ENCODE results near the gene SLC17A6. TPM values are rescaled to one million over a fixed set of nuclear protein-coding genes. Genes with fewer than 3 reads are reported as not detected.
A peak's percentile ranks its signal among the peaks of the same experiment; 100 is the strongest.

SLC17A6 gene
- polyA plus RNA-seq (ENCODE audit: insufficient read length in 10 of 10), result not detected
- long read RNA-seq, donor 1, result 0 reads
- long read RNA-seq, donor 2, result 0 reads
- long read RNA-seq, donor 3, result 0 reads
- long read RNA-seq, donor 4, result 0 reads
- long read RNA-seq, donor 5, result 0 reads
- long read RNA-seq, donor 6, result 0 reads
- long read RNA-seq, donor 7, result 0 reads
- long read RNA-seq, donor 8, result 0 reads
- long read RNA-seq, donor 9, result 0 reads

GRCh38 chr11:22337596-22338485 is at the start of gene SLC17A6:
TSS of gene SLC17A6 (plus strand) at chr11:22338381. CDS start at chr11:22338534, 153 bp downstream.
- DNase-seq, result peak; percentile 28 to 79 (median 62)

DNA sequence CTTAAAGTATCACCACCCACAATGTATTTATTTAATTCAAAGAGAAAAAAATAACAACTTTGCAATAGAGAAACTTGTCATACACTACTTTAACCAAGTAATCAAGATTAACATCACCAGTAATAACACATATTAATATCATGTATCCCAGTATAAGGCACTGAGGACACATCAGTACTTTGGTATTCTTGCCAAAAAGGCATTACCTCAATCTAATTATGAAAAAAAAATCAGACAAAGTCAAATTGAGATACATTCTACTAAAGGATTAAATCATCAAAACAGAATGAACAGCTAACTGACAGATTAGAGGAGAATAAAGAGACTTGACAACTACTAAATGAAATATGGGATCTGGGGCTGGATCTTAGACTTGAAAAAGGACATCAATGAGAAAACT is 35.8 kb upstream of the SLC17A6 start:
- DNase-seq, result no peak

DNA sequence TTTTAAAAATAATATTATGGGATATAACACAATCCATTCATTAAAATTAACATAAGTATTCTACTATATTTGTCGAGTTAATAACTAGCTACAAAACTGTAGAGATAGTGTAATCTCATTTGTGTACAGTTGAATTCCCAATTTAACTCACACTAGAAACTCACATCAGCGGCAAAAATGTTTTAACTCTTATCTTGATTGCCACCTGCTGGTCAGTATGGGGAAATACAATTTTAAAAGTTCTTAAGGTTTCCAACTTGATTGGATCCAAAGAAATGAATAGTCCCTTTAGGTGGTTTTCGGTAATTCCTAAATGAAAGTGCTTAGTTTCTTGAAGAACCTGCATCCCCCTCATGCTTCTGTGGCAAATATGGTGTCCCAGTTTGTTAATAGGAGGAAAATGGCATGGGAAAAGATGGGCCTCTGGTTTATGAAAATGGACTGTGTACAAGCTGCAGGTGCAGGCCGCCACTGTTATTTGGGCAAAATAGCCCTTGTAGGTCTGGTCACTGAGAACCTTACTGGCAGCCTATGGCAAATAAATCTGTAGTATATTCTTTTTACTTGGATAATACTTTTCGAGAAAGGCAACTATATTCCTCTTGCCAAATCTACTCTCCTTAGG is 33.7 kb upstream of the SLC17A6 start:
- DNase-seq, result peak; percentile 11 to 20 (median 13)

DNA sequence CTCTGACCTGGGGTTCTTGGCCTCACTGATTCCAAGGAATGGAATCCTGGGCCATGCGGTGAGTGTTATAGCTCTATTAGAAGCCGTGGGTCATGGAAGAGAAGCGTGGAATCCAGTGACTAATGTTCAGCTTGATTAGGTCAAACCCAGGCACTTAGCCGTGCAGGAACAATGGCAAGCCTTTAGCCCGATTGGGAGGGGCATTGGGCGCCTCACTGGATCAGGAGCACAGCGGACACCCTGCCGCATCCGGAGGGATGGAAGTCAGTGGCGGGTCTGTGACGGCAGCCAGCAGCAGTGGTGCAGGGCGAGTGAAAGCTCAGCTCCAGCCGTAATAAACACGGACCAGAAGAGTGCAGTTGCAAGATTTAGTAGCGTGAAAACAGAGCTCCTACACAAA is 20.5 kb upstream of the SLC17A6 start:
- DNase-seq, result no peak

DNA sequence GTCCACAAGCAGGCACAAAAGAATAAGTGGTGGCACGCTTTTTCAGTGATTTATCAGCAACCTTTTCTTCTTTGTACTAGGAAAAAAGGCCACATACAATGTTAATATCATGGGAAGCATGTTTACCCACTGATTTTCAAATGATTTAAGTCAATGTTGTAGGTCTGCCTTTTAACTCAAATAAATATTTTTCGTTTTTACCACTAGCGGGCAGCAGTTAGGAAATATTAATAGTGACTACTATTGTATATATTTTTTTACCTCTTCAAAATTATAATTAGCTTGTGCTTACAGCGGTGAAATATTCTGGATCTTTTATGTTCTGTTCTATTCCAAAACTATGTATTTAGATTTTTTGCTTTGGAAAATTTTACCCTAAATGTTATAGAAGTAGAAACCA is 6.4 kb upstream of the SLC17A6 start:
- DNase-seq, result no peak

GRCh38 chr11:22336587-22336986 is 1.6 kb upstream of the SLC17A6 start:
- DNase-seq, result no peak

GRCh38 chr11:22339611-22340010 is 1.4 kb downstream of the SLC17A6 start:
- no peak for DNase-seq

DNA sequence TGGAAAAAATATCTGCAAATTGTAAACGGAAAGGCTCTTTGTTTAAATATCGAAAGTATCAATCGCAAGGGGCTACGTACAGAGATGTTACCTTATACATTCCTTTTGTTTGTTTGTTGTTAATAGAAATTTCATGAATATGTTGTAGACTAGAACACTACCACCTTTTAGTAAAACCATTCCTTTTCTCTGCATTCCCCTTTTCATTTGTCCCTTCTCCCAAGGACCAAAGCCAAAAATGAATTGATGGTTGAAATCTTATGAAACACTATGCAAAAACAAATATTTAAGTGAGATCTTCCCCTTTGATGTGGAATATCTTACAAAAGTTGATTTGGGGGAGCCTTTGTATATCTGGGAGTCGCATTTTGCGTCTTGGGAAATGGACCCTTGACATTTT is 2.1 kb downstream of the SLC17A6 start:
- DNase-seq, result no peak

DNA sequence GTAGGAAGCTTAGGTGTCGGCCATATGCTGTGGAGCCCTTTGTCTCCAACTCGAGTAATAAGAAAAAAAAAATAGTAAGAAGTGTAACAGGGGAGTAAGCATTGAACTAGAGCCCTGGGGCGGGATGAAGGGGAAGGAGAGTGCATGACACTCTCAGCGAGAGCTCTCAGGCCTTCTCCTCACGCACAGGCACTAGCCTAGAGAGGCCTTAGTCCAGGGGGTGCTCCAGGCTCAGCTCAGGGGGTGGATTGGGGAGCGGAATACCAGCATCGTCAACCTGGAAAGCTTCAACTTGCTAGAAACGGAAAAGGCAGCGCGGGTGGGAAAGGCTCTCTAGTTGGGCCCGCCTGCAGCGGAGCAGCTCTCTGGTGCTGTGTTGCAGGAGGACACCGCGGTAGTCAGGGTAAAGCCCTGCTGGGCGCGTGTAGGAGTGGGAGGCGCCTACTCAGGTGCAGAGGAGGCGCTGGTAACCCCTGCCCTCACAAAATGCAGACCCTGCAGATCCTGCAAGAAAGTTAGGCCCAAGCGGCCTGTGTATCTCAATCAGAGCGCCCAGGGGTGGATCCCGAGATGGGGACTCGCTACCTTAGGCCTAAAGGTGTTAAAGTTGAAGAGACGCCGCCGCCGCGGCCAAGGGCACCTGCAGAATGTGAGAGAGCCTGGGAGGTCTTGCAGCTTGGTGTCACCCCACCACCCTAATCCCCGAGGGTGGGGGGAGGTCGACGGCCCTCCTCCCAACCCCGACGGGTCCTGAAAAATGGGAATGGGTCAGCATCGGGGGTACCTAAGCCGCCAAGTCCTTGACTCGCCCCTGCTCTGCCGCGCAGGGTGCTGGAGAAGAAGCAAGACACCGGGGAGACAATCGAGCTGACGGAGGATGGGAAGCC is 2.8 kb downstream of the SLC17A6 start:
- DNase-seq, result peak in 1 of 3 donors; percentile 12

- no peak for DNase-seq
Measured at GRCh38 chr11:22341588-22341931, 3.4 kb downstream of the SLC17A6 start.

GRCh38 chr11:22342211-22343031 is 4.2 kb downstream of the SLC17A6 start:
- DNase-seq, result peak in 1 of 3 donors; percentile 5

DNA sequence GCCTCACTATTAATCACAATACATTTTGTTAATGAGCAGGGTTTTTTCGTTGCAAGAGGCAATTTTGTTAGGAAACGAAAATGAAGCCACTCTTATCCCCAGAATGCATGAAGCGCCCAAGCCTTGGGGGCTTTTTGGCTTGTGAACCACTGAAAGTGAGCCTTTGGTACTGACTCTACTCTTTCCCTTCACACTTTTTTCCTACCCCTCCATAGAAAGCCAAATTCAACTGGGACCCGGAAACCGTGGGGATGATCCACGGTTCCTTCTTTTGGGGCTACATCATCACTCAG is 4.8 kb downstream of the SLC17A6 start:
- DNase-seq, result no peak

GRCh38 chr11:22343371-22344032 is 5.3 kb downstream of the SLC17A6 start:
- peak in 1 of 3 donors; percentile 12 for DNase-seq

DNA sequence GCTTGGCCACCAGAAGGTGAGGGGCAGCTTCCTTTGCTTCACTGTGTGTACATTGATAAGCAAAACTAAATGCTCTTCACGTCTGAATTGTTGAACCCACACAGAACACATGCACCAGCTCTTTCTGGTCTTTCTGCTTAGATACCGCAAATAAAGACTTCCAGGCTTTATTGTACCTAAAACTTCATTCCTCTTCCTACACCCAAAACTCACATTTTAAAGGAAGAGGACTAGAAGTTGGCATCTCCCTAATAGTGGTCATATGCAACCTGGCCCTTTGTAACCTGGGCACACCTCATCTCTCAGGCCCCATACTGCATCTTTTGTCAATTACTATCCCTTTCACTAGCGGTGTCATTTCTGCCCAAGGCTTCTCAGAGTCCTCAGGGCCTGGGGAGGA is 5.9 kb downstream of the SLC17A6 start:
- no peak for DNase-seq

GRCh38 chr11:22346282-22346681 is 8.1 kb downstream of the SLC17A6 start:
- DNase-seq, result no peak

DNA sequence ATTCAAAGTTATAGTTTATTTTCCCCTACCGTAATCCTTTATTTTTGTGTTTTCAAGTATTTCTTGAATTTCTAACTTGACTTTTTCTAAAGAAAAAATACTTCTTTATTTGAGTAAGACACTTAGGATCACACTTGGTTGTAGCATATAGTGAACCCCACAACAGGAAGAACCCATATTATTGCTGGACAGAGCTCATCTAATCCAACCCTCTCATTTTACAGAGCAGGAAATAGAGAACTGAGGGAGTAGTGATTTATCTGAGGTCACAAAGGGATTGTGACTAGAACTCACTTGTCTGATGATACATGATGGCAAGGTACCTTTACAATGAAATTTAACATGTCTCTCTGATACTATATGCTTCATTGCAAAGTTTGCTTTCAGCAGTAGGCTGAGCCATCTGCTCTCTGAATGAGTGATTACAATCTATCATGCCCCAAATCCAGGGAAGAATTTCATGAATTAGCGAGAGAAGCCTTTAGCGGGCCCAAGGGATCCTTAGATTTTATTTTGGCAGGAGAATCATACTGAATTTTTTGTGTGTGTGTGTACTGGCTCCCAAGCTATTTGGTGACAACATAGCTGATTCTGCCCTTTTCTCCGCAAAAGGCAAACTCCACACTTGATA is 9.8 kb downstream of the SLC17A6 start:
- peak in 1 of 3 donors; percentile 6 for DNase-seq

GRCh38 chr11:22349491-22349890 is 11.3 kb downstream of the SLC17A6 start:
- DNase-seq, result no peak

DNA sequence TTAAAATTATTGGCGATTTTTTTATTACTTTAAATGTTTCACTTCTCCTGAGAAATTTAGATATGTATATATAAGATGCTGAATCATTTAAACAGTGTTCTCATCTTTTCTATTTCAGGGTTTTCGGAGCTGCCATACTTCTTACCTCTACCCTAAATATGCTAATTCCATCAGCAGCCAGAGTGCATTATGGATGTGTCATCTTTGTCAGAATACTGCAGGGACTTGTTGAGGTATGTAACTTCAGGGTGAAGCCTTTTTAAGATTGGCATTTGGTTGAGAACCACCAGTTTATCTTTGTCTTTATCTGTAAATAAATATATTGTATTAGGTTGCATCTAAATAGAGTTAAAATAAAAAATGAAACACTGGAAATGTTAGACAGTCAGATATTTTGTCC is 21.1 kb downstream of the SLC17A6 start:
- DNase-seq, result no peak

DNA sequence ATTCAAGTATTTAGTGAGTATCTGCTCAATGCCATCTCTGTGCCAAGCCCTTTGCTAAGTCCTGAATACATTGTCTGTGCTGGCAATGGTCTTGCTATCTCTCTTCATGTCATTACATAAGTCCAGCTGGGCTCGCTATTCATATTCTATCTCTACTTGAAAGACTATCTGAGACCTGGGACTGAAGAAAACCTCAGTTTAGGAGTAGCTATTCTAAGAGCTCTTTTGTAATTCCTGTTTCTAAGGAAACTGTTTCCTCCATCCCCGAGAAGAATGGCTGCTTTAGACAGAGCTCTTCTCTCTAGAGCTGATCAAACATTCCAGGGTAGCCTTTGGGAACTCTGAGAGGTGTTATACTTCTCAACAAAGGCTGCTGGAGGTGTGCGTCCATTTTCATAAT is 33.0 kb downstream of the SLC17A6 start:
- DNase-seq, result no peak

DNA sequence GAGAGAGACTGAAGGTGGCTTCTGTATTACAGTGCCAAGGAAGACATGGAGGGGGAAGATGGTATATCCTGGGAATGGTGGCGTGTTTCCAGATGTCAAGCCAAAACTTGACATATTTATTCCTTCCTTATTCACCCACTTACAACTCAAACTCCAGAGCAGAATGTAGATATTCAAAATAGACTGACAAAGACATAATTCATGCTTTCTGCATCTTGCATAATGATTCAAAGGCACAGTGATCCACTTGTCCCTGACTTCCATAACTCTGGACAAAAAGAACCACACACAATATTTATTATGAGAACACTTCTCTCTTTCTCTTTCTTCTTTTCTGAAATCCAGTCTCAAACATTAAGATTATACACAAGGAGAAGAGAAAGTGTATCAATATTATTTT is 48.9 kb downstream of the SLC17A6 start:
- DNase-seq, result no peak

Measured in muscle of back (tissue), 13 donors.